HG03060 (cell line): Measurements from ENCODE around the gene SYNE1.

Experiments
- ATAC-seq: cut with Tn5 transposase; IDR thresholded peaks from one replicate; pipeline ENCODE4 v1.9.1; 2021; ENCODE audit warnings: low read depth, moderate number of reproducible peaks; ENCODE audit not compliant: unreplicated experiment

SYNE1 gene

GRCh38 chr6:152380993-152381898, 255.9 kb downstream of the SYNE1 start:
- ATAC-seq: no peak

- no peak for ATAC-seq
These were observed 256.8 kb downstream of the SYNE1 start for GRCh38 chr6:152380351-152380767.

GRCh38 chr6:152379423-152379822, 257.7 kb downstream of the SYNE1 start:
- ATAC-seq: no peak

- no peak for ATAC-seq
These were observed 259.0 kb downstream of the SYNE1 start for GRCh38 chr6:152378169-152378568.

- ATAC-seq: no peak
These were observed 262.0 kb downstream of the SYNE1 start for GRCh38 chr6:152375197-152375596.

GRCh38 chr6:152372945-152373344, 264.2 kb downstream of the SYNE1 start:
- ATAC-seq: no peak

GRCh38 chr6:152371775-152372174, 265.4 kb downstream of the SYNE1 start:
- ATAC-seq: no peak

GRCh38 chr6:152368751-152369624, 268.2 kb downstream of the SYNE1 start:
- ATAC-seq: no peak

- no peak for ATAC-seq
These were observed 272.3 kb downstream of the SYNE1 start for GRCh38 chr6:152364866-152365265.

- no peak for ATAC-seq
These were observed 277.1 kb downstream of the SYNE1 start for GRCh38 chr6:152360034-152360433.

GRCh38 chr6:152356662-152357061, 280.5 kb downstream of the SYNE1 start:
- ATAC-seq: peak; percentile 66

GRCh38 chr6:152356016-152356415, 281.1 kb downstream of the SYNE1 start:
- no peak for ATAC-seq

- no peak for ATAC-seq
These were observed 282.0 kb downstream of the SYNE1 start for GRCh38 chr6:152355166-152355565.

- no peak for ATAC-seq
These were observed 283.7 kb downstream of the SYNE1 start for GRCh38 chr6:152353440-152353839.

GRCh38 chr6:152351742-152352141, 285.4 kb downstream of the SYNE1 start:
- no peak for ATAC-seq

- ATAC-seq: no peak
These were observed 286.1 kb downstream of the SYNE1 start for GRCh38 chr6:152351110-152351509.

- no peak for ATAC-seq
These were observed 289.0 kb downstream of the SYNE1 start for GRCh38 chr6:152348116-152348515.

- no peak for ATAC-seq
These were observed 293.3 kb downstream of the SYNE1 start for GRCh38 chr6:152343735-152344360.

- ATAC-seq: no peak
These were observed 295.6 kb downstream of the SYNE1 start for GRCh38 chr6:152341596-152341995.

GRCh38 chr6:152338335-152339125, 298.6 kb downstream of the SYNE1 start:
- ATAC-seq: peak; percentile 67
